Activated CD8-positive, alpha-beta memory T cell treated with anti-CD3 and anti-CD28 coated beads, Interleukin-2, amount 50 U/mL, for 1 hour (primary cell): ENCODE measurements around the gene AHSG.

Experiments used
- DNase-seq: peaks from one replicate; pipeline ENCODE4 v3.0.0-alpha.2; 2020; ENCODE audit errors: extremely low read depth

AHSG gene

DNA sequence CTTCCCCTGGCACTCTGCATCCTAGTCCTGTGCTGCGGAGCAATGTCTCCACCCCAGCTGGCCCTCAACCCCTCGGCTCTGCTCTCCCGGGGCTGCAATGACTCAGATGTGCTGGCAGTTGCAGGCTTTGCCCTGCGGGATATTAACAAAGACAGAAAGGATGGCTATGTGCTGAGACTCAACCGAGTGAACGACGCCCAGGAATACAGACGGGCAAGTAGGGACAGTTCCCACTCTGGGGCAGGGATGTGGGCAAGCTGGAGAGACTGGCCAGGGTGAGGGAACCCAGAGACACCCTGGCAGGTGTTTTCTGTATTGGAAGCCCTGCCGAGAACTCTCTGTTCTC, 27.6 kb downstream of the AHSG start:
- DNase-seq = no peak

DNA sequence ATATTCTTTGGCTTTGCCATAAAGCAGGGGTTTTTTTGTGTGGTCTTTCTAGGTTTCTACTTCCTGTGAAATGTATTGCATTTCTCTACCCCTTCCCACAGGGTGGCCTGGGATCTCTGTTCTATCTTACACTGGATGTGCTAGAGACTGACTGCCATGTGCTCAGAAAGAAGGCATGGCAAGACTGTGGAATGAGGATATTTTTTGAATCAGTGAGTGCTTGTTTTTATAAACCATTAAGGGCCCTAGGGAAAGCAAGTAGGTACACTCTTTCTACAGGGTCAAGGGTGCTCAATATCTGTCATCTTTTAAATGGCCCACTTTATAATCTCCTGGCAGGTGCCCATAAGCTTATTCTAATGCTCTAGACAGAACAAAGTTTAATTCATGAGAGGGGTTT, 28.1 kb downstream of the AHSG start:
- no peak for DNase-seq

DNA sequence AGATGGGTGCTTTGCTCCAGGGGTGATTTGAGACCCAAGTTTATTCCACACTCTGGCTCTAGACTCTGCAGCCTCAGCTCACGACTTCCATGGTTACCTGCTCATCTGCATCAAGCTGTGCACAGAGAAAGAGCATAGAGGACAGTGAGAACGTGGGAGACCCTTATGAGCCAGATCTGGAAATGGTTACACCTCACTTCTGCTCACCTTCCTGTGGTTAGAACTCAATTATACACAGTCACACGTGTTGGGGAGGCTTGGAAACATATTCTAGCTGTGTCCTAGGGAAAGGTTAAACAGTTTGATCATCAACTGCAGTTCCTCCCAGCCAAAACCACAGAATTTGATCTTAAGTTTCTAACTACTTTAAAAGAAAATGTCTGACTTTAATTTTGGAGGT, 29.2 kb downstream of the AHSG start:
- no peak for DNase-seq

- no peak for DNase-seq
Observed at GRCh38 chr3:186643493-186643892, 30.6 kb downstream of the AHSG start.

GRCh38 chr3:186644683-186645082, 31.8 kb downstream of the AHSG start:
- DNase-seq = no peak

- no peak for DNase-seq
Observed at GRCh38 chr3:186646106-186646505, 33.2 kb downstream of the AHSG start.

- no peak for DNase-seq
Observed at GRCh38 chr3:186646841-186647240, 34.0 kb downstream of the AHSG start.

DNA sequence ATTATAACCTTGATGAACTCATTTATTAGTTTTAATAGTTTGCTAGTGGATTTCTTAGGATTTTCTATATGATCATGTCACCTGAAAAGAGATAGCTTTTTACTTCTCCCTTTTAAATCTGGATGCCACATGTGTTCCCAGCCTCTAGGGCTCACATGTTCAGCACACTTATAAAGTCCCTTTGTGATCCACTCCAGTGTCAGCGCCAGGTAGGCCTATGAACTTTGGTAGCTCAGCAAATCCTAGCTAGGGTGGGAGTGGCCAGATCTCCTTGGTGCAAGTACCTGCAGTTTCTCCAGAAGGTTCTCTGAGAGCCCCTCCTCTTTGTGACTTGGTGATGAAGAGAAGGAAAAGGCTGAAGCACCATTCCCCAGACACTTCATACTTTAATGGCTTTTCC, 36.0 kb downstream of the AHSG start:
- no peak for DNase-seq

DNA sequence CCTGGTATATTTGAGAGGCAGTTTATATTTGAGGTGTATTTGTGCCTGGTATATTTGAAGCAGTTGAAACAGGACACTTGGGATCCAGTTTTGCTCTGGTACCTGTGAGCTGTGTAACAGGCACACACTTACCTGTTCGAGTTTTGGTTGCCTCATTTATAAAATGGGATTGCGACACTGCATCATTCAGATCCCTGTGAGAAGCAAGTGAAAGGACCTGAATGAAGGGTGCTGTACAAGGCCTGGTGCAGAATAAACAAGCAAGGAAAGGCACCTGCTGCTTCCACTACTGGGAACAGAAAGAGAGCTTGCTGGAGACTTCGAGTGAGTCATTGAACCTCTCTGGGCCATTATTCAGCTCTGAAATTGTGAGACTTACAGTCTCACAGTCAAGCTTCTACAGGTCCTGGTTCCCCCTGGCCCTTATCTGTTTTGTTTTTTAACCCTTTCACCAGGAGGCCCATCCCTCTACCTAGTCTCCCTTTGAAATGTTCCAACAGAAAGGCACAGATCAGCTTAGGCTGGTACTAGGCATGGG, 38.9 kb downstream of the AHSG start:
- no peak for DNase-seq

GRCh38 chr3:186653080-186653707, 40.3 kb downstream of the AHSG start:
- no peak for DNase-seq

GRCh38 chr3:186653984-186654383, 41.1 kb downstream of the AHSG start:
- DNase-seq = no peak

DNA sequence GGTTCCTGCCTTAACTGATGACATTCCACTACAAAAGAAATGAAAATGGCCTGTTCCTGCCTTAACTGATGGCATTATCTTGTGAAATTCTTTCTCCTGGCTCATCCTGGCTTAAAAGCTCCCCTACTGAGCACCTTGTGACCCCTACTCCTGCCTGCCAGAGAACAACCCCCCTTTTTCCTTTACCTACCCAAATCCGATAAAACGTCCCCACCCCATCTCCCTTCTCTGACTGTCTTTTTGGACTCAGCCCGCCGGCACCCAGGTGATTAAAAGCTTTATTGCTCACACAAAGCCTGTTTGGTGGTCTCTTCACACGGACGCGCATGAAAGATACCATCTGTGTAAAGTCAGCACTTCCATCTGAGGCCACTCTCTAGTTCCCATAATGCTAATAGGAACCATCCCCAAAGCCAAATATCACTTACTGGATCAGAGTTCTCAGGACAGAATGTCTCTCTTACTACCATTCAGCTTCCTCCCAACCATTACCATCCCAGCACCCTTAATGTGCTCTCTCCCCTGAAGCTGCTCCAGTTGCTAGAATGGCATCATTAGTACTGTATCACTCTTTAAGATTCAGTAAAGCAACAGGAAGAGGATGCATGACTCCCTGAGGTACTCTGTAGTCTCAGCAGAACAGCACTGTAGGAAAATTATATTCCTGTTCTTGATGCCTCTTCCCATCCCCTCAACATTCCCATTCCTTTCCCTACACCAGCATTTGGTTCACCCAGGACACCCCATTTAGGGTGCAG, 50.7 kb downstream of the AHSG start:
- DNase-seq = no peak

- DNase-seq = no peak
Observed at GRCh38 chr3:186664119-186664495, 51.2 kb downstream of the AHSG start.

- no peak for DNase-seq
Observed at GRCh38 chr3:186664506-186664905, 51.6 kb downstream of the AHSG start.

DNA sequence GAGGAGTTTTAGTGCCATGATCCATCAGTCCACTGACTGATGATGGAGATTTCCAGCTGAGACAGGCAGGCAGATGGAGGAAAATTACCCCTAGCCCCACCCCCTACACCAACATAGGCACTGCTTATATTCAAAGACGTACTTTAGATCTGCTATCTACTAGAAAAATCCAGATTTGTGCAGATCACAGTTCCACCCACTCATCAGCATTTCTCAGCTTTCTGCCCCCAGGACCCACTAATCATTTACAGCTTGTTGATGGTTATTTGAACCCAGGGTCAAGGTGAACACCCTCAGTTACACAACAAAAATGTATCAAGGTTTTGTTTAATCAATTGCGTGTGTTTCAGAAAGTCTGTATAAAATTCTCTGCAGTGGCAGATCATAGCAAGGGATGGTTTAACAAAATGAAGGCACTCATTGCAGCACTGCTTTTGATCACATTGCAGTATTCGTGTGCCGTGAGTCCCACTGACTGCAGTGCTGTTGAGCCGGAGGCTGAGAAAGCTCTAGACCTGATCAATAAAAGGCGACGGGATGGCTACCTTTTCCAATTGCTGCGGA, 52.8 kb downstream of the AHSG start, which contains the start of gene HRG:
HRG (plus strand) TSS at position 390 of the 564 bp plus-strand sequence; CDS start at position 408, 18 bp downstream.
- no peak for DNase-seq

DNA sequence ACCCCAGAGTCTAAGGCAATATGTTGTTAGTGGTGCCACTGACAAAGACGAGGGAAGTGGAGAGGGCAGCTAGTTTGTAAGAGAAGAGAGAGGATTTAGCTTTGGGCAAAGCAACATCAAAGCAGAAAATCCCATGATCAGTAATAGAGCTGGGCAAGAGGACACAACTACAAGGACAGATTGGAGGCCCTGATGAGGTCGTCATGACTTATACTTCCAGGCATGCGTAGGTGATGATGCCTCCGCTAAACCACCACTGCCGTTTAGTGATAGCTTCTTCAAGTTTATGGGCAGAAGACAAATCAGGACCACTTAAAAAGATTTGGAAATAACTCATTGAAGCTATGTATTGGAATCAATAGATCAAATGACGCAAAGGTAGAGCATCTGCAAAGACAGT, 55.6 kb downstream of the AHSG start:
- no peak for DNase-seq

DNA sequence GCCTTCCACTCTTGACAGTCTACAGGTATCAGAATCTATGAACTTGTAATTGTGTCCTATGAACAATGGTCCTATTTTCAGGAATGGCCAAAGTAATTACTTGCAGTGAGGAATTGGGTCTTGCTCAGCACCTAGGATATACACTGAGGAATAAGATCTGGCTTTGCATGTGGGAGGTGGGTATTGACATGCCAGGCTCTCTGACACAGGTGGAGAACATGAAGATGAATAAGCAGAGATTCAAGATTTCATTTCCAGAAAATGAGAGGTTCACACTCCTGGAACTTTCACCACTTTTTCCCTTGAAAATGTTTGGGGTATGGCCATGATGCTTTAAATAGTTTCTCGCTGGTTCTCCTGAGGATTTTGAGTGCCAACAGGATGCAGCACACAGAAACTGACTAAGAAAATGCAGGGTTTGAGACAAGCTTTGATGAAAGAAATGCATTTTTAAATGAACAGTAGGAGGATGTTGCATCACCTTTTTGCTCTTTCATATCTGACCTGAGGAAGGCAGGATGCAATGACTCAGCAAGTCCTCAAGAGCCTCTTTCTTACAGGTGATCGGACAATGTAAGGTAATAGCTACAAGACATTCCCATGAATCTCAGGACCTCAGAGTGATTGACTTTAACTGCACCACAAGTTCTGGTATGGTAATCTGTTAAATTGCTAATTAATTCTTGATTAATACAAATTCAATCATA, 56.7 kb downstream of the AHSG start:
- no peak for DNase-seq

DNA sequence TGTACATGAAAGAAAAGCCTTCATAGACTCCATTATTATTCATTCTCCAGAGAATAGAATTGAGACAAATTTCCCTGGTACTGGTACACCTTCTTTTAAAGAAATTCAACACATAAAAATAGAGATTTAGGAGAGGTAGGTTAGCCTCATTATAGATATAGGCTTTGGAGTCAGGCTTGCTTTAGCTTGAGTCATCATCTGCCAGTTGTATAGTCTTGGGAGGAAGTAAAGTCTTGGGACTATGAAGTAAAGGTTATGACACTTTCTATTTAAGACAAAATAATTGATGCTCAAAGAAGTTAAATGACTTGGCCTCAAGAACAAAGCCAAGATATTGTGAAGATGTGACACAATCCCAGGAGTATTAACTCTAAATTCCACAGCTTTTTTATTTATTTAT, 57.3 kb downstream of the AHSG start:
- no peak for DNase-seq
